ENCODE measurements around the gene TARS1.

TARS1 gene

DNA sequence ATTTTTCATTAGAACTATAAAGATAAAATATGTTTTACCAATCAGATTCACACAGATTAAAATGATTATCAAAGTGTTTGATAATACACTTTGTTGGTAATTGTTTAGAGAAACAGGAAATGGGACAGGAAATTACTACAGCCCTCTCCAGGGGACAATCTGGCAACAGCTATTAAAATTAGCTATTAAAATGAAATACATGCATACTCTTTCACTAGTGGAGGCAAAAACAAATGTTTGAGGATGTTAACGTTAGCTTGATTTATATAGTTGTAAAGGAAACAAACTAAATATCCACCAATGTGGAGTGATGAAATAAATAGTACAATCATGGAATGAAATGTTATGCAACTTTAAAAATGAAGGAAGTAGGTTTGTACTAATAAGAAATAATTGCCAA is 53.7 kb downstream of the TARS1 start:
- POLR2A ChIA-PET = no interaction called here

DNA sequence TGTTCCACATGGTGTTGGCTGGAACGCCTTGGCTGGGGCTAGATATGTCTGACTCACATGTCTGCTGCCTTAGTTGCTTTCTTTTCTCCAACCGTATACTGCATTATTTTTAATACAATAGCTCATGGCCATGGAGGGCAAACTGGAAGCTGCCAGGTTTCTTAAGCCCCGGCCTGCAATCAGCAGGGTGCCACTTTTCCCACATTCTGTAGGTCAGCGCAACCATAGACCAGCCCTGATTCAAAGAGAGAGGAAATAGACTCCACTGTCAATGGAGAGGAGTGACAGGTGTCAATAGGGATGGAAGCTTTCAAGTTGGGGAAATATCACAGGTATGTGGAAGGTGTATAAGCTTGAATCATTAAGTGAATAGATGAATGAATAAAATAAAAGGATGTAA is 60.5 kb downstream of the TARS1 start:
- DNase-seq (ENCODE audit: extremely low spot score) = no peak
- POLR2A ChIA-PET = no interaction called here
- TF ChIP-seq BHLHE40 (IDR thresholded peaks at IDR 0.05; ENCODE audit: borderline replicate concordance) (no peak), FOXM1 (IDR thresholded peaks at IDR 0.05; ENCODE audit: borderline replicate concordance) (no peak), FOXK2 (IDR thresholded peaks at IDR 0.05) (no peak), L3MBTL2 (conservative IDR thresholded peaks at IDR 0.05) (no peak), TARDBP (IDR thresholded peaks at IDR 0.05) (no peak), SUZ12 (IDR thresholded peaks at IDR 0.05) (no peak), LEF1 (IDR thresholded peaks at IDR 0.05; ENCODE audit: borderline replicate concordance) (no peak), ZNF384 (IDR thresholded peaks at IDR 0.05) (no peak), ARNT (IDR thresholded peaks at IDR 0.05) (no peak), SP1 (IDR thresholded peaks at IDR 0.05) (no peak)
- CTCF ChIA-PET = no interaction called here

More for the DNA sequence above, 53.7 kb downstream of the TARS1 start:
- DNase-seq (ENCODE audit: extremely low spot score) = no peak
- no peak for TF ChIP-seq FOXM1 (IDR thresholded peaks at IDR 0.05; ENCODE audit: borderline replicate concordance)
- TF ChIP-seq LEF1 (IDR thresholded peaks at IDR 0.05; ENCODE audit: borderline replicate concordance) = no peak
- no peak for TF ChIP-seq BHLHE40 (IDR thresholded peaks at IDR 0.05; ENCODE audit: borderline replicate concordance)
- no peak for TF ChIP-seq ZNF384 (IDR thresholded peaks at IDR 0.05)
- no peak for TF ChIP-seq SUZ12 (IDR thresholded peaks at IDR 0.05)
- no peak for TF ChIP-seq FOXA1 (IDR thresholded peaks at IDR 0.05)
- TF ChIP-seq HDGF (IDR thresholded peaks at IDR 0.05; ENCODE audit: borderline replicate concordance) = no peak
- TF ChIP-seq FOXK2 (IDR thresholded peaks at IDR 0.05) = no peak
- TF ChIP-seq ELF4 (IDR thresholded peaks at IDR 0.05) = no peak
- TF ChIP-seq, protein P1, sequence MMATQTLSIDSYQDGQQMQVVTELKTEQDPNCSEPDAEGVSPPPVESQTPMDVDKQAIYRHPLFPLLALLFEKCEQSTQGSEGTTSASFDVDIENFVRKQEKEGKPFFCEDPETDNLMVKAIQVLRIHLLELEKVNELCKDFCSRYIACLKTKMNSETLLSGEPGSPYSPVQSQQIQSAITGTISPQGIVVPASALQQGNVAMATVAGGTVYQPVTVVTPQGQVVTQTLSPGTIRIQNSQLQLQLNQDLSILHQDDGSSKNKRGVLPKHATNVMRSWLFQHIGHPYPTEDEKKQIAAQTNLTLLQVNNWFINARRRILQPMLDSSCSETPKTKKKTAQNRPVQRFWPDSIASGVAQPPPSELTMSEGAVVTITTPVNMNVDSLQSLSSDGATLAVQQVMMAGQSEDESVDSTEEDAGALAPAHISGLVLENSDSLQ (IDR thresholded peaks at IDR 0.05) = no peak
- no peak for TF ChIP-seq L3MBTL2 (conservative IDR thresholded peaks at IDR 0.05)
- no peak for TF ChIP-seq ARNT (IDR thresholded peaks at IDR 0.05)
- TF ChIP-seq CTBP1 (IDR thresholded peaks at IDR 0.05; ENCODE audit: borderline replicate concordance) = no peak
- no peak for TF ChIP-seq NFRKB (IDR thresholded peaks at IDR 0.05)
- CTCF ChIA-PET = no interaction called here

DNA sequence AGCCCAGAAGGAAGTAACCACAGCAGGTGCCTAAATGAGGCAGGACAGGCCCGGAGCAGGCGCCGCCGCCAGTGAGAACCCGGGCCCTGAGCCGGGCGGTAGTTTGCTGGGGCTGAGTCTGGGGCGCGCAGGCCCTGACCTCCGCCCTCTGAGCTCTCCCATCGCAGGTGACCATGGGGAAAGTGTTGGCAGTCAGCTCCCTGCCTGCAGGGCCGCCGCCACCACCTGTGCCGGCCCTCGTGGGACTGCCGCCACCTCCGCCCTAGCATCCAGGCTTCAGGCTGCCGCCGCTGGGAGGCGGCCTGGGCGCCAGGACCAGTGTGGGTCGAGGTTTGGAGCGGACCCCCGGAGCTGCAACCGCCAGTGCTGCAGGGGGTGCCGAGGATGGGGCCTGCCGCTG is 61.1 kb downstream of the TARS1 start:
- no peak for DNase-seq (ENCODE audit: extremely low spot score)
- TF ChIP-seq ZNF384 (IDR thresholded peaks at IDR 0.05) (no peak), BHLHE40 (IDR thresholded peaks at IDR 0.05; ENCODE audit: borderline replicate concordance) (no peak), FOXA1 (IDR thresholded peaks at IDR 0.05) (no peak), SP1 (IDR thresholded peaks at IDR 0.05) (no peak), FOXK2 (IDR thresholded peaks at IDR 0.05) (no peak), FOXM1 (IDR thresholded peaks at IDR 0.05; ENCODE audit: borderline replicate concordance) (no peak)
- ChIA-PET POLR2A (no interaction called here), CTCF (no interaction called here)

DNA sequence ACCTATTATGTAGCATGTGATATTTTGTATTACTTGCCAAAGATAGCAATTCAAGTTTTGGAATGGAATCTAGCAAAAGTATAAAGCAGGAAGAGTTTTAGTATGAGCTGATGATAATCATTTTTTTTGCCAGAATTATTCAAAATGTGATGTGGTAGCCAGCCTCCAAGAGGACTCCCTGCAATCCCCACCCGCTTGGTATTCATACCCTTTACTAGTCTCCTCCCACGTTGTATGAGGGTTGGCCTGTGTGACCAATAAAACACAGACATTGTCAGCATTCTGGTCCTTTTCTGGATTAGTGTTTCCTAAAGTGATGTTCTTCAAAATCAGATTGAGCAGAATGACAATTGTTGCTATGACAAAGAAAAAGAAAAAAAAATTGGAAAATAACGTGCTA is 63.8 kb downstream of the TARS1 start:
- CTCF ChIA-PET = no interaction called here
- no peak for TF ChIP-seq ZNF384 (IDR thresholded peaks at IDR 0.05)
- no peak for TF ChIP-seq SP1 (IDR thresholded peaks at IDR 0.05)
- no peak for TF ChIP-seq ELF4 (IDR thresholded peaks at IDR 0.05)
- TF ChIP-seq, protein P1 (IDR thresholded peaks at IDR 0.05) = no peak
- TF ChIP-seq BHLHE40 (IDR thresholded peaks at IDR 0.05; ENCODE audit: borderline replicate concordance) = no peak
- no peak for TF ChIP-seq FOXM1 (IDR thresholded peaks at IDR 0.05; ENCODE audit: borderline replicate concordance)
- TF ChIP-seq NFRKB (IDR thresholded peaks at IDR 0.05) = no peak
- no peak for TF ChIP-seq HDGF (IDR thresholded peaks at IDR 0.05; ENCODE audit: borderline replicate concordance)
- TF ChIP-seq SUZ12 (IDR thresholded peaks at IDR 0.05) = no peak
- TF ChIP-seq LEF1 (IDR thresholded peaks at IDR 0.05; ENCODE audit: borderline replicate concordance) = no peak
- TF ChIP-seq TARDBP (IDR thresholded peaks at IDR 0.05) = no peak
- TF ChIP-seq CTBP1 (IDR thresholded peaks at IDR 0.05; ENCODE audit: borderline replicate concordance) = no peak
- TF ChIP-seq FOXK2 (IDR thresholded peaks at IDR 0.05) = no peak
- no peak for TF ChIP-seq FOXA1 (IDR thresholded peaks at IDR 0.05)
- no peak for TF ChIP-seq ARNT (IDR thresholded peaks at IDR 0.05)
- TF ChIP-seq L3MBTL2 (conservative IDR thresholded peaks at IDR 0.05) = no peak
- POLR2A ChIA-PET = no interaction called here
- DNase-seq (ENCODE audit: extremely low spot score) = no peak

DNA sequence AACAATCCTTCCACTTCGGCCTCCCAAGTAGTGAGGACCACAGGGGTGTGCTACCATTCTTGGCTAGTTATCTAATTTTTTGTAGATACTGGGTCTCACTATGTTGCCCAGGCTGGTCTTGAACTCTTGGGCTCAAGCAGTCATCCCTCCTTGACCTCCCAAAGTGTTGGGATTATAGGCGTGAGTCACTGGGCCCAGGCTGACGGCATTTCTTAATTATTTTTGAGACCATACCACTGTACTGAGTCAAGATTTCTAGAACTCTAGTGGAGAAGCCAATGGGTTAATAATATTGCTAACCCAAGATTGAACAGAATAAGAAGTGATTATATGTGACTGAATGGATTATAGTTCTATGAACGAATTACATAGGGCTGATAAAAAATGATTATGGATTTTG is 66.7 kb downstream of the TARS1 start:
- POLR2A ChIA-PET = no interaction called here

DNA sequence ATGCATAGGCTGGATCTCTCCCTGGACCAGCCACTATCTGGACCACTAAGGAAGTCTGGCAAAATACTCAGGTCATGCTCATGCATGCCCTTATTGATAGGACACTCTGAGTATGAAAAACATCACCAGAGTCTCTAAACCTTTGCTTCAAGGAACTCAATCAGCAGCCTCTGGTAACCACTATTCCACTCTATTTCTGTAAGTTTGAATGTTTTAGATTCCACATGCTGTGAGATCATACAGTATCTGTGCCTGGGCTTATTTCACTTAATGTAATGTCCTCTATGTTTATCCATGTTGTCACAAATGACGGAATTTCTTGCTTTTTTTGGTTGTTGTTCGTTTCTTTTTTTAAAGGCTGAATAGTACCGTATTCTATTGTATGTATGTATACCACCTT is 68.3 kb downstream of the TARS1 start:
- TF ChIP-seq L3MBTL2 (conservative IDR thresholded peaks at IDR 0.05) (no peak), CTBP1 (IDR thresholded peaks at IDR 0.05; ENCODE audit: borderline replicate concordance) (no peak), HDGF (IDR thresholded peaks at IDR 0.05; ENCODE audit: borderline replicate concordance) (no peak), SP1 (IDR thresholded peaks at IDR 0.05) (no peak), ARNT (IDR thresholded peaks at IDR 0.05) (no peak), LEF1 (IDR thresholded peaks at IDR 0.05; ENCODE audit: borderline replicate concordance) (no peak), FOXA1 (IDR thresholded peaks at IDR 0.05) (no peak), BHLHE40 (IDR thresholded peaks at IDR 0.05; ENCODE audit: borderline replicate concordance) (no peak), FOXK2 (IDR thresholded peaks at IDR 0.05) (no peak), NFRKB (IDR thresholded peaks at IDR 0.05) (no peak), ELF4 (IDR thresholded peaks at IDR 0.05) (no peak)
- TF ChIP-seq, protein P1 (IDR thresholded peaks at IDR 0.05) = no peak
- CTCF ChIA-PET = no interaction called here
- POLR2A ChIA-PET = no interaction called here
- no peak for DNase-seq (ENCODE audit: extremely low spot score)

More for the DNA sequence above, 66.7 kb downstream of the TARS1 start:
- TF ChIP-seq ZNF384 (IDR thresholded peaks at IDR 0.05) = no peak
- CTCF ChIA-PET = no interaction called here
- DNase-seq (ENCODE audit: extremely low spot score) = no peak
